HCT116 (cell line): Measurements from ENCODE around the gene MAP2K3. TPM values are rescaled to one million over a fixed set of nuclear protein-coding genes. Genes with fewer than 3 reads are reported as not detected.

ENCODE experiments used
- ATAC-seq: fragments of 200-7000 bp; cut with Tn5 transposase; 2 replicates; pipeline ENCODE4 v1.9.1; 2020; ENCODE audit warnings: mild to moderate bottlenecking, moderate library complexity
- BruUV-seq: library from RNA; stranded (reverse); fragments of 400-500 nt; replicated peaks from 2 replicates; lab custom pipeline; 2021; lab: Mats Ljungman, UMichigan
- CTCF ChIA-PET: fragments of 300-600 bp; sonication (Branson Sonifier 250); formaldehyde crosslinking; loops from one replicate; lab custom pipeline; 2021; ENCODE audit warnings: antibody characterized with exemption; lab: Charles Lee
- POLR2A ChIA-PET: fragments of 300-600, 350-600 bp; sonication (Branson Sonifier 250); formaldehyde crosslinking; loops from one replicate; lab custom pipeline; 2021; ENCODE audit warnings: antibody characterized with exemption; lab: Charles Lee
- RAD21 ChIA-PET, 2 experiments: fragments of 300-600 bp; sonication (Branson Sonifier 250); formaldehyde crosslinking; loops; one replicate each; lab custom pipeline; 2023; ENCODE audit warnings: low total read pairs in 2 of 2; ENCODE audit not compliant: uncharacterized antibody in 2 of 2, unreplicated experiment in 2 of 2, low non-redundant PET in 1 of 2; lab: Charles Lee
- DNase-seq: peaks from one replicate; pipeline ENCODE4 v3.0.0-alpha.2; 2010; ENCODE audit warnings: low read depth, low spot score
- H2AFZ ChIP-seq: fragments of 200-600 bp; shearing (Covaris generic), sonication (generic); 2 replicates; pipeline ENCODE4 v1.6.1; 2017; ENCODE audit warnings: low read depth, mixed run types, mixed read lengths, antibody characterized with exemption, low read length; ENCODE audit not compliant: poor library complexity, severe bottlenecking
- H3K27ac ChIP-seq: 2 replicates; pipeline ENCODE4 v1.5.1; 2012; ENCODE audit warnings: low read depth, low read length
- H3K27me3 ChIP-seq: fragments of 200-600 bp; sonication (generic); 2 replicates; pipeline ENCODE4 v1.6.1; 2016; ENCODE audit warnings: mixed run types, low read length, mixed read lengths; ENCODE audit not compliant: insufficient read depth
- H3K36me3 ChIP-seq, 2 experiments: fragments of 200-500 bp in 1 of 2; fragments of 200-600 bp in 1 of 2; sonication (Bioruptor generic) in 1 of 2; sonication (generic) in 1 of 2; 2 replicates each; pipeline versions ENCODE4 v1.5.1 to v1.6.1; 2014 to 2016; ENCODE audit warnings: low read length in 2 of 2, inconsistent platforms in 1 of 2, mixed read lengths in 1 of 2, mixed run types in 1 of 2; ENCODE audit not compliant: insufficient read depth in 2 of 2, control insufficient read depth in 1 of 2
- H3K4me1 ChIP-seq, 2 experiments: fragments of 200-600 bp in 1 of 2; sonication (generic) in 1 of 2; 2 replicates each; pipeline versions ENCODE4 v1.5.1 to v1.6.1; 2012 to 2017; ENCODE audit warnings: low read length in 2 of 2, inconsistent platforms in 1 of 2, mild to moderate bottlenecking in 1 of 2, mixed read lengths in 1 of 2, mixed run types in 1 of 2, moderate library complexity in 1 of 2; ENCODE audit not compliant: insufficient read depth in 2 of 2, control insufficient read depth in 1 of 2
- H3K4me2 ChIP-seq: fragments of 200-600 bp; sonication (generic); 2 replicates; pipeline ENCODE4 v1.6.1; 2017; ENCODE audit warnings: mixed run types, low read length, mixed read lengths
- H3K4me3 ChIP-seq, 2 experiments: fragments of 200-600 bp in 1 of 2; sonication (generic) in 1 of 2; replicated peaks in 1 of 2; 2 replicates each; pipeline ENCODE4 v1.5.1; 2011 to 2016; ENCODE audit warnings: low read length in 2 of 2, control low read depth in 1 of 2, low read depth in 1 of 2, mild to moderate bottlenecking in 1 of 2, mixed read lengths in 1 of 2, mixed run types in 1 of 2
- H3K79me2 ChIP-seq: fragments of 200-600 bp; sonication (generic); 2 replicates; pipeline ENCODE4 v1.6.1; 2017; ENCODE audit warnings: mild to moderate bottlenecking, mixed run types, low read length, moderate library complexity, mixed read lengths; ENCODE audit not compliant: insufficient read depth
- H3K9ac ChIP-seq: fragments of 200-600 bp; sonication (generic); 2 replicates; pipeline ENCODE4 v1.6.1; 2016; ENCODE audit warnings: low read length, mixed read lengths
- H3K9me2 ChIP-seq: fragments of 200-600 bp; sonication (generic), shearing (Covaris generic); 2 replicates; pipeline ENCODE4 v1.6.1; 2017; ENCODE audit warnings: mixed run types, mild to moderate bottlenecking, moderate library complexity; ENCODE audit not compliant: insufficient read depth
- H3K9me3 ChIP-seq, 2 experiments: fragments of 200-500 bp in 1 of 2; fragments of 200-600 bp in 1 of 2; sonication (Bioruptor generic) in 1 of 2; sonication (generic) in 1 of 2; 2 replicates each; pipeline ENCODE4 v1.6.1; 2014 to 2017; ENCODE audit warnings: low read length in 2 of 2, mixed read lengths in 2 of 2, inconsistent platforms in 1 of 2, low read depth in 1 of 2, mild to moderate bottlenecking in 1 of 2, mixed run types in 1 of 2, moderate library complexity in 1 of 2; ENCODE audit not compliant: control insufficient read depth in 1 of 2, insufficient read depth in 1 of 2
- H4K20me1 ChIP-seq: fragments of 200-600 bp; sonication (generic), shearing (Covaris generic); 2 replicates; pipeline ENCODE4 v1.6.1; 2017; ENCODE audit warnings: mixed run types, mild to moderate bottlenecking, moderate library complexity; ENCODE audit not compliant: insufficient read depth
- CBX3 ChIP-seq: IDR thresholded peaks from 2 replicates; pipeline ENCODE4 v1.6.1; 2012; ENCODE audit warnings: low read depth
- EZH2 ChIP-seq: fragments of 200-600 bp; sonication (generic); IDR thresholded peaks from 2 replicates; pipeline ENCODE4 v1.6.1; 2017; ENCODE audit warnings: antibody characterized with exemption, mixed run types
- FOSL1 ChIP-seq: IDR thresholded peaks from 2 replicates; pipeline ENCODE4 v1.6.1; 2012; ENCODE audit warnings: low read depth
- MAX ChIP-seq: IDR thresholded peaks from 2 replicates; pipeline ENCODE4 v1.6.1; 2012
- REST ChIP-seq: IDR thresholded peaks from 2 replicates; pipeline ENCODE4 v1.6.1; 2012; ENCODE audit warnings: low read depth
- intact Hi-C: fragments of 100-400 bp; cut with micrococcal nuclease; formaldehyde crosslinking; loops from 2 replicates; pipeline ENCODE4 v1.10.0; 2022
- total RNA-seq: library from RNA; stranded (reverse); gene quantifications from one replicate; pipeline ENCODE4 v1.2.1, GENCODE V29; 2021; ENCODE audit not compliant: unreplicated experiment
- TF ChIP-seq, protein P1 (sequence below): IDR thresholded peaks from 2 replicates; pipeline ENCODE4 v1.6.1; 2012

The MAP2K3 gene
- total RNA-seq, 1 experiment from 2014 or later, result 96.7 TPM

GRCh38 chr17:21243516-21244303 lies 40.8 kb upstream of the MAP2K3 start:
- Histone ChIP-seq H2AFZ (no peak overlapping the region), H3K27me3 (no peaks in the 10 kb centered on the region), H4K20me1 (no peaks in the 10 kb centered on the region), H3K36me3 (no peaks in the 10 kb centered on the region), H3K4me3 (no peak overlapping the region), H3K4me1 (no peaks in the 10 kb centered on the region), H3K9ac (no peak overlapping the region), H3K9me3 (no peaks in the 10 kb centered on the region), H3K9me2 (no peaks in the 10 kb centered on the region), H3K79me2 (no peaks in the 10 kb centered on the region), H3K4me2 (no peak overlapping the region), H3K27ac (no peak overlapping the region)
- DNase-seq (no peak), ATAC-seq (no peak)
- no TSS peak for BruUV-seq
- ChIA-PET CTCF (no interaction called here), RAD21 (no interaction called here), POLR2A (no interaction called here)
- TF ChIP-seq CBX3 (no peak), FOSL1 (no peak), REST (no peak), EZH2 (no peak), MAX (no peak)
- TF ChIP-seq, protein P1, sequence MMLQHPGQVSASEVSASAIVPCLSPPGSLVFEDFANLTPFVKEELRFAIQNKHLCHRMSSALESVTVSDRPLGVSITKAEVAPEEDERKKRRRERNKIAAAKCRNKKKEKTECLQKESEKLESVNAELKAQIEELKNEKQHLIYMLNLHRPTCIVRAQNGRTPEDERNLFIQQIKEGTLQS, result no peak
- intact Hi-C loops, result no loop called here
